Stomach smooth muscle (tissue), 2 donors: ENCODE measurements around the gene LDLRAD3.

ENCODE experiments used
- H3K27ac ChIP-seq: one replicate; pipeline ENCODE4 v1.7.0; 2013; ENCODE audit warnings: mild to moderate bottlenecking, low read length, inconsistent platforms
- H3K27me3 ChIP-seq, 2 donors: one replicate each; pipeline ENCODE4 v1.7.0; 2013; ENCODE audit warnings: low read length in 2 of 2; ENCODE audit not compliant: insufficient read depth in 2 of 2, control insufficient read depth in 1 of 2
- H3K36me3 ChIP-seq, 2 donors: one replicate each; pipeline ENCODE4 v1.7.0; 2013; ENCODE audit warnings: low read length in 2 of 2; ENCODE audit not compliant: control insufficient read depth in 2 of 2, insufficient read depth in 2 of 2
- H3K4me1 ChIP-seq: one replicate; pipeline ENCODE4 v1.7.0; 2013; ENCODE audit warnings: low read length; ENCODE audit not compliant: control insufficient read depth, insufficient read depth
- H3K4me3 ChIP-seq, 2 donors: one replicate each; pipeline ENCODE4 v1.7.0; 2013; ENCODE audit warnings: low read length in 2 of 2
- H3K9ac ChIP-seq, 2 donors: one replicate each; pipeline ENCODE4 v1.7.0; 2013; ENCODE audit warnings: low read length in 2 of 2, mild to moderate bottlenecking in 1 of 2
- H3K9me3 ChIP-seq, 2 donors: one replicate each; pipeline ENCODE4 v1.7.0; 2013; ENCODE audit warnings: low read length in 2 of 2; ENCODE audit not compliant: control insufficient read depth in 2 of 2
- donor health status: healthy.
- donor health status: Pancreatic carcinoma.

The LDLRAD3 gene

DNA sequence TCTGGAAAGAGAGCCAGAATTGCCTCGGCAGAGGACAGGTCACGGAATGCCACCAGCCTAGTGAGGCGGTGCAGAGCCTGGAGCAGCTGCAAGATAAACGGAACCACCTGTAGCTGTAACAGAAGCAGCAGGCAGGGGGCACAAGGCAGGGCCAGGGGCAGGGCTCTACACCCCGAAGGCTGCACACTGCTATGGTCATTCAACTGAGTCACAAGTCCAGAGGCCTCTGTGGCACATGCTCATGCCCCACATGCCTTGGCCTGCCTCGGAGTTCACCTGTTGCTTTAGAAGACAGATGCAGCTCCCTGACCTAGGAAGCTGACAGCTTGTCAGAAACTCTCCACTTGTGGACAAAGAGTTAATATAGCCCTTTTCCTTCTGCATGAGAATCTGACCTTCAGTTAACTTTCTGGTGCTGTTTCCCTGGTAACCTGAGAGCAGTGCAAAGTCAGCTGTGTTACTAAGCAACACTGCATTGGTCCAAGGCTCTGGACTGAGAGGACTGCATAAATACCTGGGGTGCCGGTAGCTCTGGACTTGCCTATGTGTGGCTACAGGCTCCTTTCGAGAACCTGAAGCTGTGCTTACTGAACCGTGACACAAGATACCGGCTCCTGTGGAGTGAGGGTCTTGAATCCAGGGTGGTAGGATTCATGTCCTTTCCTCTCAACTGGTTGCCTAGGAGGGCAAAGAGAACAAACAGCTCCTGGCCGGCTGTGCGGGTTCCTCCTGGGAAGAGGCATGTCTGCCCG, 334.8 kb downstream of the LDLRAD3 start:
- no peak overlapping the region for H3K27ac ChIP-seq
- H3K36me3 ChIP-seq = peaks cover 23% of the 10 kb centered on the region in 2 donors
- no peaks in the 10 kb centered on the region for H3K4me1 ChIP-seq
- H3K9me3 ChIP-seq = no peaks in the 10 kb centered on the region
- H3K4me3 ChIP-seq = no peak overlapping the region
- H3K9ac ChIP-seq = no peak overlapping the region
- H3K27me3 ChIP-seq = no peaks in the 10 kb centered on the region

DNA sequence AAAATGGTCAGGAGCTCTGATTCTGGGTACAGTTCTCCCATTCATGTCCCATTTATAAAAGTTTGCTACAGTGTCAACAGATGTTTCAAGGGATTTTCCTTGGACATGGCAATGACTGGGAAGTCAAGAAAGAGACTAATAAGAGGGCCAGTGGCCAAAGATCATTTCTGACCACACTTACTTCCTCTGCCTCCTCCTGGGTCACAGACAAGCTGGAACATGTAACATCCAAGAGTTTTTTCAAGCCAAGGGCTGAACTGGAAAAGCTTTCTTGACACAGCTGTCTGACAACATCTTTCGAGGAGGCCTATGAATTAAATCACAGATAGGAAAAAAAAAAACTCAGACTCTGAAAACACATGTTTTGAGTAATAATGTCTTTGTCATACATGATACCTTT, 336.7 kb downstream of the LDLRAD3 start:
- no peak overlapping the region for H3K9ac ChIP-seq
- peaks cover 9 to 11% of the 10 kb centered on the region in 2 donors for H3K36me3 ChIP-seq
- no peaks in the 10 kb centered on the region for H3K9me3 ChIP-seq
- no peaks in the 10 kb centered on the region for H3K4me1 ChIP-seq
- H3K4me3 ChIP-seq = no peak overlapping the region
- no peaks in the 10 kb centered on the region for H3K27me3 ChIP-seq
- H3K27ac ChIP-seq = no peak overlapping the region
